ENCODE data around the gene SLC45A3.
"Not testable (repeated sequence)": the region's sequence is repeated elsewhere in the genome, so short reads cannot be mapped to it uniquely, and the experiment has no call there.

The SLC45A3 gene

DNA sequence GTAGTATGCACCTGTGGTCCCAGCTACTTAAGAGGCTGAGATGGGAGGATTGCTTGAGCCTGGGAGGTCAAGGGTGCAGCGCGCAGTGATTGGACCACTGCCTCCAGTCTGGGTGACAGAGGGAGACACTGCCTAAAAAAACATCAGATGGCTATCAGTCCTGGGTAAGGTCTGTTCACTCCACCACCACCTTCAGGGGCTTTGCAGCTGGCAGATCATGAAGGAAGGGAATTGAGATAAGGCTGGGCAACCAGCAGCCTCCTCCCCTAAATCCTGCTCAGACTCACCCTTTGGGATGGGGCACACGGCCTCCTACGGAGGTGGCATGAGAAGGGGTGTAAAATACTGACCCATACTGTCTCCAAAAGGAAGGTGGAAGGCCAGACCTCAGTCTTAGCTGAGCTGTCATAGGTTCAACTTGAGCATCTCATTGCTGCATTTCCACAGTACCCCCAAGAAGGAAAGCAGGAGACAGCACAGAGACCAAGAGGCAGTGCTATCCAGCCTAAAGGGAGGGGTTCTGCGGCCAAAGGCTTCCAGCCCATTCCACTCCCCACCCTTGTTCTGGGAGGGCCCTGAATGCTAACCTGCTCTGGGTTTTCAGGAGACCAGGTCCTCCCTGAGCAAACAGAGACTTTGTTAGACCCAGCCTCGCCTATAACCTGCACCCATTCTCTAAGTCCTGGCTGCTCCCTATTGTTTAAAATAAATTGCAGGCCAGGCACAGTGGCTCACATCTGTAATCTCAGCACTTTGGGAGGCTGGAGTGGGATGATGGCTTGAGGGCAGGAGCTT lies 13.7 kb downstream of the SLC45A3 start:
- DNase-seq: no peak

GRCh38 chr1:205665201-205666045 lies 14.9 kb downstream of the SLC45A3 start:
- no peak for DNase-seq

- DNase-seq: no peak
Measured at GRCh38 chr1:205664399-205665017, 15.8 kb downstream of the SLC45A3 start.

DNA sequence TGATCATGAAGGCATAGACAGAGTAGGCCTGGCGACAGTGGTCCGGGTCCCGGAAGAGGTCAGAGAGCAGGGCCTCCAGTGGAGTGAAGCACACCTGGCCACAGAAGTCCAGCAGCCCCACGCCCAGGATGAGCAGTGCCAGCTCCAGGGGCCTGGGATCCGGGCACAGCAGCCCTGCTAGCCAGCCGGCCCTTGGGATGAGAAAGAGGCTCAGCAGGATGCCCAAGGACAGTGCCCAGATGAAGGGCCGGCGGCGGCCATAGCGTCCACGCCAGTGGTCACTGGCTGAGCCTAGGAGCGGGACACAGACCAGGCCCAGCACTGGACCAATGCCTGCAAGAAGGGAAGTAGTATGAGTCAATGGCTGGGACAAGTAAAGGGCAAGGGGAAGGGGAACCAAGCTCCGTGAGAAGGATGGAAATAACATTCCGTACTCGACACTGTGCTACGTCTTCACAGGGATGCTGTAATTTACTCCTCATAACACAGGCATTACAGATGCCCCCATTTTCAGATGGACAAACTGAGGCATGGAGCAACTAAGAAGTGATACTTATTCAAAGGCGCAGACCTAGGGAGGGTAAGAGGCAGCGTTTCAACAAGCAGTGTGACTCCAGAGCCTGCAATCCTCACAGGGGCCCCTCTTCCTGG lies 16.9 kb downstream of the SLC45A3 start:
- DNase-seq: no peak

- no peak for DNase-seq
Measured at GRCh38 chr1:205662791-205663190, 17.5 kb downstream of the SLC45A3 start.

DNA sequence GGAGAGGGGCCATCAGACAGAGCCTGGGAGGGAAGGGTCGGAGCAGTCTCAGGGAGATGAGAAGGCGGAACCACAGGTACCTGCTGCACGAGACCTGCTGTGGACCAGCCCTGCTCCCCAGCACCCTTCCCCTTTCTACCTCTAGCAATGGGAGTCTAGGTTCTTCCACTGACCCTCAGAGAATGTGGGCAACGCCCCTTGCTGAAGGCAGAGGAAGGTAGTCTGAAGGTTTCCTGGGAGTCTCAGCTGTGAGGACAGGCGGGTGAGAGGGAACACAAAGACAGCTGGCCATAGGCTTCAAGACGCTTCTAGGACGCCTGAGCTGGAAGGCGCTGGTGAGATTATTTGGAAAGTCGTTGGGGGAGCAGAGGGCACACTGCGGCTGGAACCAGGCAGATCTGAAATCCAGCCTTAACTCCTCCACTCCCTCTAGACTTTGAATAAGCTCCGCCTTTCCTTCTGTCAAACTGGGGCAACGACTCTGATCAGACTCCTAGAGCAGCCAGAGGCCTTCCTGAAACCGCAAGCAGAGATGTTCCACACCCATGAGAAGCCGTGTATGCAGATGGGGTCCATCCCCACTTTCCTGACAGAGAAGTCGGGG lies 18.1 kb downstream of the SLC45A3 start:
- DNase-seq: no peak

GRCh38 chr1:205661429-205662134 lies 18.7 kb downstream of the SLC45A3 start:
- no peak for DNase-seq

- no peak for DNase-seq
Measured at GRCh38 chr1:205660361-205660760, 19.9 kb downstream of the SLC45A3 start.

- DNase-seq: no peak
Measured at GRCh38 chr1:205658943-205659581, 21.2 kb downstream of the SLC45A3 start.

DNA sequence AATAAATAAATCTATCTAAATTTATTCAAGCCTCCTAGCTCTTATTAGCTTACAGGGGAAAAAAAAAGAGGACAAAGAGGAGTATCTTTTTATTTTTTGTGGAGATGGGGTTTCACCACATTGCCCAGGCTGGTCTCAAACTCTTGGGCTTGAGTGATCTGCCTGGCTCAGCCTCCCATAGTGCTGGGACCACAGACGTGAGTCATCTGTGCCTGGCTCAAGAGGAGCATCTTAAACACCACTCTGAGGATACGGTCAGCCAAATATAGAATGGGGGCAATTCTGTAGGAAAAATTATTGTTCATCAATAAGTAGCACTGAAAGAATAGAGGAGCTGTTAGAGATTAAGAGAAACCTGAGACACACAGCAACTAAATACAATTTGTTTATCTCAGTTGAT lies 24.1 kb downstream of the SLC45A3 start:
- DNase-seq: no peak

GRCh38 chr1:205652984-205653383 lies 27.3 kb downstream of the SLC45A3 start:
- DNase-seq: no peak

DNA sequence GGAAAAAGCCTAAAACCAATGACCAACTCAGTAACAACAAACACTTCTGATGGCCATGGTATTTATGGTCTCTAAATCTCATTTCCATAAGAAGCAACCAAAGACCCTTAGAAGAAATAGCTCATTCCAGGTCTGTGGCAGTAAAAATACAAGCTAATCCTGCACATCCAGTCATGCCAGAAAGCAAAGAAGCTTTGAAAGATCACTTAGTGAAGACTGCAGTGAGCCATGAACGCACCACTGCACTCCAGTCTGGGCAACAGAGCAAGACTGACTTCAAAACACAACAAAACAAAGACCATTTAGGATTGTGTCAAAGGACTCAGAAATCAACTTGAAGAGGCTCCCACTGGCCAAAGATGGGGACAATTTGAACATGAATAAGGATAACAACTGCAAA lies 30.1 kb downstream of the SLC45A3 start:
- DNase-seq: no peak

GRCh38 chr1:205645519-205645918 lies 34.8 kb downstream of the SLC45A3 start:
- DNase-seq: no peak

DNA sequence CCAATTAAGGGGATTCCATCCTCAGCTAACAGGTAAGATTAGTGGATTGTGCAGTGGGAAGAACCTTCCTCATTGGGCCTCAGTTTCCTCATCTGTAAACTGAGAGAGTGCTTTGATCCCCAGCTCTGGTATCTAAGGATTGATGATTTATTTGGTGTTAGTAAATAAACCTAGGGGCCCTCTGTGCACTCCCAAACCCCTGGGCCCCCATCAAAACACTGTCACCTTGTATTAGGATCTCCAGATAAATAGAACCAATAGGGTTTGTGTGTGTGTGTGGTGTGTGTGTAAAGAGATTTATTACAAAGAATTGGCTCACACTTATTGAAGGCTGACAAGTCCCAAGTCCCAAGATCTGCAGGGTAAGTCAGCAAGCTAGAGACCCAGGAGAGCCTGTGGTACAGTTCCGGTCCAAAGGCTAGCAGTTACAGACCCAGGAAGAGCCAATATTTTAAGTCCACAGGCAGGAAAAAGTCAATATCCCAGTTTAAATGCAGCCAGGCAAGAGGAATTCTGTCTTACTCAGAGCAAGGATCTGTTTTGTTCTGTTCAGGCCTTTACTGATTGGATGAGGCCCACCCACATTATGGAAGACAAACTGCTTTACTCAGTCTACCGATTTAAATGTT lies 37.5 kb downstream of the SLC45A3 start:
- DNase-seq: no peak

DNA sequence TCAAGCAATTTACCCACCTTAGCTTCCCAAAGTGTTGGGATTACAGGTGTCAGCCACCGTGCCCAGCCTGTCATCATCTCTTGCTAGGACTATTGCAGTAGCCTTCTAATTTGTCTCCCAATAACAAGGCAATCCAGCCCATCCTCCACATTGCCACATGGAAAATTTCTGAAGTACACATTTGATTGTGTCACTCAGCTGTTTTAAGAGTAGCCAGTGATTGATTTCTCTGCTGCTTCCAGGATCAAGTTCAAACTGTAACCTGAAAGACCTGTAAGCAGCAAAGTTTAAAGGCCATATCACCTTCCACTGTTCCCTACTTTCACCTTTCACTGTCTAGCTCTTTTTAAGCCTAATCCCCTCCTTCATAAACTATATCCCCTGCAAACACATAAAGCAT lies 40.7 kb downstream of the SLC45A3 start:
- DNase-seq: no peak

- DNase-seq: no peak
Measured at GRCh38 chr1:205637854-205638468, 42.3 kb downstream of the SLC45A3 start.

DNA sequence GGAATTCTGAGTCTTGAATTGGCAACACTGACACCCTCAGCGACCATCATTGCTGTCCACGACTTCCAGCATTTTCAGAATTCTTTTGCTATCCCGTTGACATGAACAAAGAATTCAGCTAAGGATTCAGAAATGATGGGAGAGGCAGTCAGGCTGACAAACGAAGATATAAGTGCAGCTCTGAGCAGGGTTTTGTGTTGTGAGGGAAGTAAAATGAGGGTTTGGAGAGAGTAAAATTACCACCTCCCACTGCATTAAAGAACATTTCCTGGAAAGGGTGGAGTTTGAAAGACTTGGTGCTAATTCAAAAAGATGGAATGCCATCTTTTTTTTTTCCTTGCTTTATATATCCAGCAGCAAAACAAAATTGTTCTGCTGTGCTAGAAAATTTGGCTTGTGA lies 43.6 kb downstream of the SLC45A3 start:
- no peak for DNase-seq

DNA sequence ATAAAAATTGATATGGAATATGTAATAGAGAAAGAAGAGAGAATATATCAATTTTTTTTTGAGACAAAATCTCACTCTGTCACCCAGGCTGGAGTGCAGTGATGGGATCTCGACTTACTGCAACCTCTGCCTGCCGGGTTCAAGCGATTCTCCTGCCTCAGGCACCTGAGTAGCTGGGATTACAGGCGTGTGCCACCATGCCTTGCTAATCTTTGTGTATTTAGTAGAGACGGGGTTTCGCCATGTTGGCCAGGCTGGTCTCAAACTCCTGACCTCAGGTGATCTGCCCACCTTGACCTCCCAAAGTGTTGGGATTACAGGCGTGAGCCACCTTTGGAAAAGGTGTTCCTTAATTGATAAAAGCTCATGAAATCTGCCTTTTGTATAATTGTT lies 44.2 kb downstream of the SLC45A3 start:
- DNase-seq: not testable (repeated sequence)

DNA sequence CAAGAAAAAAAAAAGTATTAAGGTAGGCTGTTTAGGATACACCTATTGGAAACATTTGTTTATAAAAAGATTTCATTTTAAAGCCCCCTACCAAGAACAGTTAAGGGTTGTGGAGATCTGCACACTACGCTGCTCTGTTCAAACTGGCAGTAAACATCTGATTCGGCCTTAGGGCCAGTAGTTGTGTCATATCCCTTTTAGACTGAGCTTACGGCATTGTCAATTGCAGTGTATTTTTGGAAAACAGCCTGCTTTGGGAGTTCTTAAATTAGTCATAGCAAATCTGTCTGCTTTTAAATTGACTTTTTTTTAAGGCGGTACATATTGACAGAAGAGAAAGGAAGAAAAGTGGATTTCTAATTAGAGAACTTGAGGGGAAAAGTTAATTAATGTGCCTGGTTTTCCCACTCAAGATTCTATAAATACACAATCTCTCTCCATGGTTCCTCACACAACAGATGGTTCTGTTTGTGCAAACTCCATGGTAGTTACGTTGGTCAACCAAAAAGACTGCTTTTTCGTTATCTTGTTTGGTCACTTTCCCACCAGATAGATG lies 46.8 kb downstream of the SLC45A3 start:
- no peak for DNase-seq

- DNase-seq: no peak
Measured at GRCh38 chr1:205632669-205633169, 47.6 kb downstream of the SLC45A3 start.
